ENCODE data around the gene LRRC51.

Gene LRRC51

DNA sequence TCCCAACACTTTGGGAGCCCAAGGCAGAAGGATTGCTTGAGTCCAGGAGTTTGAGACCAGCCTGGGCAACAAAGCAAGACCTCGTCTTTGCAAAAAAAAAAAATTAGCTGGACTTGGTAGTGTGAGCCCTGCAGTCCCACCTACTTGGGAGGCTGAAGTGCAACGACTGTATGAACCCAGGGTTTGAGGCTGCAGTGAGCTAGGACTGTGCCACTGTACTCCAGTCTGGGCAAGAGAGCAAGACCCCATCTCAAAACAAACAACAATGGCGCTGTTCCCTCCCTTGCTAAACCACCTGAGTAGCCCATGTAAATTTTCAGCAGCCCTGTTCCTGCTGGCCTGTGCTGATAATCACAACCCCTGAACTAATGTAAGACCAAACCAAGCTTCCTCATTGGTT, 19.4 kb downstream of the LRRC51 start:
- no peak for DNase-seq (ENCODE audit: low spot score)
- Histone ChIP-seq H3K4me3 (no peak overlapping the region), H3K27ac (peak overlapping the region in 1 of 2 donors; percentile 39)

DNA sequence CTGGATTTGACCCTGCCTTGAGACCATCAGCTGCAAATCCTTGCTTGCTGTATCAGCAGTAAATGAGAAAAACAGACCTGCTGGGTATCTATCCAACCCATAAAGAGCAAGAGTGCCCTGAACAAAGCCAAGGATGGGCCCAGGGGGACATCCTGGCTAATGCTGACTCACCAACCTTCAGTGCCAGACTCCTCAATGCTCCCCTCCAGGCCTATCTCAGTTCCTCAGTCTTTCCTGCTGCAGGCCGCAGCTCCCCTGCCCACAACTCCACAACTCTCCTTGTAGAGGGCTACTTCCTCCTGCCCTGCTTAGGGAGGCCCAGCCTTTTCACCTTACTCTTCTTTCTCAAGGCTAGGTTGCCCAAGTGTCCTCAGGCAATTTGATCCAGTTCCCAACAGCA, 19.8 kb downstream of the LRRC51 start:
- peak overlapping the region in 1 of 2 donors; percentile 39 for H3K27ac ChIP-seq
- no peak overlapping the region for H3K4me3 ChIP-seq
- TF ChIP-seq, protein P1, sequence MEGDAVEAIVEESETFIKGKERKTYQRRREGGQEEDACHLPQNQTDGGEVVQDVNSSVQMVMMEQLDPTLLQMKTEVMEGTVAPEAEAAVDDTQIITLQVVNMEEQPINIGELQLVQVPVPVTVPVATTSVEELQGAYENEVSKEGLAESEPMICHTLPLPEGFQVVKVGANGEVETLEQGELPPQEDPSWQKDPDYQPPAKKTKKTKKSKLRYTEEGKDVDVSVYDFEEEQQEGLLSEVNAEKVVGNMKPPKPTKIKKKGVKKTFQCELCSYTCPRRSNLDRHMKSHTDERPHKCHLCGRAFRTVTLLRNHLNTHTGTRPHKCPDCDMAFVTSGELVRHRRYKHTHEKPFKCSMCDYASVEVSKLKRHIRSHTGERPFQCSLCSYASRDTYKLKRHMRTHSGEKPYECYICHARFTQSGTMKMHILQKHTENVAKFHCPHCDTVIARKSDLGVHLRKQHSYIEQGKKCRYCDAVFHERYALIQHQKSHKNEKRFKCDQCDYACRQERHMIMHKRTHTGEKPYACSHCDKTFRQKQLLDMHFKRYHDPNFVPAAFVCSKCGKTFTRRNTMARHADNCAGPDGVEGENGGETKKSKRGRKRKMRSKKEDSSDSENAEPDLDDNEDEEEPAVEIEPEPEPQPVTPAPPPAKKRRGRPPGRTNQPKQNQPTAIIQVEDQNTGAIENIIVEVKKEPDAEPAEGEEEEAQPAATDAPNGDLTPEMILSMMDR (IDR thresholded peaks at IDR 0.05) = no peak
- no peak for DNase-seq (ENCODE audit: low spot score)

More for the DNA sequence above, 19.4 kb downstream of the LRRC51 start:
- TF ChIP-seq, protein P1 (IDR thresholded peaks at IDR 0.05) = no peak

DNA sequence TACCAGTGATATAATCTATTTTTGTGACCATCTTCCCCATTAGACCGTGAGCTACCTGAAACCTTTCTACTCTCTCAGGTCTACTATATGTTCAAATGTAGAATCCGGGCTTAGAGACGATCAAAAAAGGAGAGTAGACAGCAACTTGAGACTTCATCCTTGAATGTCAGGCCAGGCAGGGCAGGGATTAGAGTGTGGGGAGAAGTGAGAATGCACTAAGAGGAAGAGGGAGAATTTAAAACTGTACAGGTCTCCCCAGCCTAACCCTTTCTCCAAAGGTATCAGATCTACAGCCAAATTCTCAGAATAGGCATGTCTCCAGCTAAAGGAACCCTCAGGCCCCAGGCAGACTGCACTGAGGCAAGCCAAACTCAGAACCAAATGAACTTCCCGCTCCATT, 21.5 kb downstream of the LRRC51 start:
- TF ChIP-seq, protein P1 (IDR thresholded peaks at IDR 0.05) = no peak
- Histone ChIP-seq H3K27ac (peak overlapping the region; percentile 89 to 97), H3K4me3 (peak overlapping the region; percentile 93)
- DNase-seq (ENCODE audit: low spot score) = no peak

DNA sequence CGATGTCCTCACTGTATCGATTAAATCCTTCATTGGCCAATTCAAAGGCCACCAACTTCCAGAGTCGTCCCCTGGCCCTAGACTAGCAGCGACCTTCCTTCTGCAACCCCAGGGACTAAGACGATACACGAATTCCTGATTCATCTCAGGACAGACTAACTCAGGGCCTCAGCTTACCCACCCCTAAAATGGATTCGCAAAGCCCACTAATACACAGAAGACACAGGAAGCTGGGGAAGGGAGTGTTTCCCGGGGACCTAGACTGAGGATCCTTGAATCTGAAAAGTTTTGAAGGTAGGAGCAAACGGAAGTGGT, 21.9 kb downstream of the LRRC51 start:
- Histone ChIP-seq H3K27ac (peak overlapping the region; percentile 89 to 97), H3K4me3 (peak overlapping the region; percentile 93)
- TF ChIP-seq, protein P1 (IDR thresholded peaks at IDR 0.05) = no peak
- no peak for DNase-seq (ENCODE audit: low spot score)

DNA sequence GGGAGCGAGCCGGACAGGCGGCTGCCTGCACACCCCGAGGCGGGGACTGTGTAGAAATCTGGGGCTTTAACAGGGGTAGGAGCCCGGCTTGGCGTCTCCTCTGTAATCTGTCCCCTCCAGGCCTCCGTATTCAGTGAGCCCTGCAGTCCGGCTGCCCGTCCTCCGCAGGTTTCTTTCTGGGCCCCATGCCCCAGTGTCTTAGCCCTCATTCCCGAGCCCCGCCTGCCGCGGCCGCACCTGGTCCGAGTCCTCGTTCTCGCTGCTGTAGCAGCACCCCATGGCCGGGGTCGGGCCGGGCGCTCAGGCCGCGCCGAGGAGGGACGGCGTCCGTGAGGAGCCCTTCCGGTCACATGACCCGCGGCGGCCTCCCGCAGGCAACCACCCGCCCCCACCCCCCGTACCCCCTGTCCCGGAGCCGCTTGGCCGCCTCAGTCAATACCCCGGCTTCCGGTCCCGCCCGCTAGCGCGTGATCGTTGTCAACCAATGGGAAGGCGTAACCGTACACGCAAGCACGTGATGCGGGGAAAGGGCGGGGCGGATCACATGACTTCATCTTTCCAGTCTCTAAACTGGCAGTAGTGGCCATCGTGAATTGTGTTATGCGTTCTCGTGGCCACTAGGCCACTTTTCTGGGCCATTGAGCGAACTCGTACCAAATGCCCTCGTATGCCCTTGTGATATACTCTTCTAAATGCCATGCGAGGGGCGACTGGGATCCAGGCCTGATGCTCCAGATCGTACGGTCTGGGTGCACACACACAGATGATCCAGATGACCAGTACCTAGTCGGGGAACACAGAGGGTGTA, 22.5 kb downstream of the LRRC51 start, which contains the start of gene LAMTOR1:
Gene LAMTOR1 (minus strand): TSS at position 352 of the 808 bp plus-strand sequence. CDS start 73 bp downstream, at position 279.
- peak; percentile 100 for DNase-seq (ENCODE audit: low spot score)
- peak within 1 kb of the TSS; percentile 89 to 97 for H3K27ac ChIP-seq
- TF ChIP-seq, protein P1 (IDR thresholded peaks at IDR 0.05) = no peak
- H3K4me3 ChIP-seq = peak within 1 kb of the TSS; percentile 93

DNA sequence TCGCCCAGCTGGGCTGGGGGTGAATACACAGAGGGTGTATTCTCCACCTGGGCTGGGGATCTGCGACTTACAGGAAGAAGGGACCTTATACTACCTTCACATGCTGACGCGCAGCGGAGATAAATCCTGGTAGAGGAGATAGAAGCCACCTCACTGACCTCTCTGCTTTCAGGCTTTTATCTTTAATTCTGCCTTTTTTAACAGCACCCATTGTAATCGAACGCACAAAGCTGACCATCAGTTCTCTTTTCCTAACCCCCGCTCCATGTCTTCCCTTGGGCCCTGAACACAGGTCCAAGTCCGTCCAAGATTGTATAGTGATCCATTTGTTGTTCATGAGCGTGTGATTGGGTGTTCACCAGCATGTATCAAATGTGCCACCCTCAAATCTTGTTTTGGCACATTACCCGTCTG, 23.1 kb downstream of the LRRC51 start:
- TF ChIP-seq, protein P1 (IDR thresholded peaks at IDR 0.05) = no peak
- no peak for DNase-seq (ENCODE audit: low spot score)
- Histone ChIP-seq H3K27ac (peak overlapping the region; percentile 89 to 97), H3K4me3 (peak overlapping the region; percentile 93)

DNA sequence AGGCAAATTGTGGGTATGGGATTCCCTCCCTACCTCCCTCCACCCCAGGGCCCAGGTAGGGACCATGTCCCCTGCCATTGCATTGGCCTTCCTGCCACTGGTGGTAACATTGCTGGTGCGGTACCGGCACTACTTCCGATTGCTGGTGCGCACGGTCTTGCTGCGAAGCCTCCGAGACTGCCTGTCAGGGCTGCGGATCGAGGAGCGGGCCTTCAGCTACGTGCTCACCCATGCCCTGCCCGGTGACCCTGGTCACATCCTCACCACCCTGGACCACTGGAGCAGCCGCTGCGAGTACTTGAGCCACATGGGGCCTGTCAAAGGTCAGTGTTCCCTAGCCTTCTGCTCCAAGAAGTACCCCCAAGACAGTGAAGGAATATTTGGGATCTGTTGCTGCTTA, 25.2 kb downstream of the LRRC51 start, which contains the start of gene TOMT:
Gene TOMT (plus strand): TSS at position 37 of the 400 bp plus-strand sequence. CDS start 28 bp downstream, at position 65.
- TF ChIP-seq, protein P1 (IDR thresholded peaks at IDR 0.05) = no peak
- no peak within 1 kb of the TSS for H3K4me3 ChIP-seq
- no peak within 1 kb of the TSS for H3K27ac ChIP-seq
- no peak for DNase-seq (ENCODE audit: low spot score)

Measured in coronary artery (tissue), 2 donors.